ENCODE results near the gene ZNF738.
"Not testable (repeated sequence)": the region's sequence is repeated elsewhere in the genome, so short reads cannot be mapped to it uniquely, and the experiment has no call there.

DNA sequence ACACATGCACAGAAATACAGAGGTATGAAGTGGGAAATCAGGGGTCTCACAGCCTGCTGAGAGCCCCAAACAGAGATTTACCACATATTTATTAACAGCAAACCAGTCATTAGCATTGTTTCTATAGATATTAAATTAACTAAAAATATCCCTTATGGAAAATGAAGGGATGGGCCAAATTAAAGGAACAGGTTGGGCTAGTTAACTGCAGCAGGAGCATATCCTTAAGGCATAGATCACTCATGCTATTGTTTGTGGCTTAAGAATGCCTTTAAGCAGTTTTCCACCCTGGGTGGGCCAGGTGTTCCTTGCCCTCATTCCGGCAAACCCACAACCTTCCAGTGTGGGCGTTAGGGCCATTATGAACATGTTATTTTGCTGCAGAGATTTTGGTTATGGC, 14.0 kb upstream of the ZNF738 start:
- TF ChIP-seq, protein P1, sequence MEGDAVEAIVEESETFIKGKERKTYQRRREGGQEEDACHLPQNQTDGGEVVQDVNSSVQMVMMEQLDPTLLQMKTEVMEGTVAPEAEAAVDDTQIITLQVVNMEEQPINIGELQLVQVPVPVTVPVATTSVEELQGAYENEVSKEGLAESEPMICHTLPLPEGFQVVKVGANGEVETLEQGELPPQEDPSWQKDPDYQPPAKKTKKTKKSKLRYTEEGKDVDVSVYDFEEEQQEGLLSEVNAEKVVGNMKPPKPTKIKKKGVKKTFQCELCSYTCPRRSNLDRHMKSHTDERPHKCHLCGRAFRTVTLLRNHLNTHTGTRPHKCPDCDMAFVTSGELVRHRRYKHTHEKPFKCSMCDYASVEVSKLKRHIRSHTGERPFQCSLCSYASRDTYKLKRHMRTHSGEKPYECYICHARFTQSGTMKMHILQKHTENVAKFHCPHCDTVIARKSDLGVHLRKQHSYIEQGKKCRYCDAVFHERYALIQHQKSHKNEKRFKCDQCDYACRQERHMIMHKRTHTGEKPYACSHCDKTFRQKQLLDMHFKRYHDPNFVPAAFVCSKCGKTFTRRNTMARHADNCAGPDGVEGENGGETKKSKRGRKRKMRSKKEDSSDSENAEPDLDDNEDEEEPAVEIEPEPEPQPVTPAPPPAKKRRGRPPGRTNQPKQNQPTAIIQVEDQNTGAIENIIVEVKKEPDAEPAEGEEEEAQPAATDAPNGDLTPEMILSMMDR (IDR thresholded peaks at IDR 0.05; ENCODE audit: extremely low read depth in 1 of 2, insufficient read depth in 1 of 2, low read depth in 1 of 2, low read length in 2 of 2), result not testable (repeated sequence)
- not testable (repeated sequence) for TF ChIP-seq POLR2A (IDR thresholded peaks at IDR 0.05; ENCODE audit: low read depth, low read length)
- TF ChIP-seq, protein P2, sequence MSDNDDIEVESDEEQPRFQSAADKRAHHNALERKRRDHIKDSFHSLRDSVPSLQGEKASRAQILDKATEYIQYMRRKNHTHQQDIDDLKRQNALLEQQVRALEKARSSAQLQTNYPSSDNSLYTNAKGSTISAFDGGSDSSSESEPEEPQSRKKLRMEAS (IDR thresholded peaks at IDR 0.05; ENCODE audit: insufficient read depth, insufficient read length), result not testable (repeated sequence)
